ENCODE measurements around the gene UBR1. TPM values are rescaled to one million over a fixed set of nuclear protein-coding genes. Genes with fewer than 3 reads are reported as not detected.

UBR1 gene
- total RNA-seq, 3 donors from 2014 or later (not counting 1 experiment from before 2014, with no cell fraction given) = 54.3 to 70.5 (median 61.4) TPM

DNA sequence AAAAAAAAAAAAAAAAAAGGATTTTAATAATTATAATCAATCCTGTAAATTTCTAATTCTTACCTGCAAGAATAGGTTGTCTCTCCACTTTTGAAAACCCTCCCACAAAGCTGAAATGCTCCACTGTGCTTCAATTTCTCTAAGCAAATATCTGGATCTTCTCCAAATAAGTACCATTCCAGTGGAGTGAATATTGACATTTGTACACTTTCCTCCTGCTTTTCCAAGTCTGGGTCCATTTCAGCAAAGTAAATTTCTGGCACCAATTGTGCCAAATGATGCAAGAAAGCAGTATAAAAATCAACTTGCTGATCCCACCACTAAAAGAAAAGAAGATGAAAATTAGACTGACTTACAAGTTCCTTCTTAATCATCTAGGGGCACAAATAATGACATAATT, 19.9 kb downstream of the UBR1 start:
- H3K9me3 Mint-ChIP-seq = no peaks in the 10 kb centered on the region
- H3K27ac ChIP-seq (ENCODE audit: low read length) = no peak overlapping the region
- peaks cover 35% of the 10 kb centered on the region for H3K36me3 ChIP-seq (ENCODE audit: control insufficient read depth, insufficient read depth, low read length)
- no peak for ATAC-seq
- H3K27ac Mint-ChIP-seq = peak overlapping the region; percentile 29 to 45
- peaks cover 20 to 29% of the 10 kb centered on the region in 2 donors for H3K4me1 Mint-ChIP-seq
- H3K27me3 Mint-ChIP-seq (ENCODE audit: low read depth in 2 of 2) = no peaks in the 10 kb centered on the region
- H3K4me3 ChIP-seq (ENCODE audit: low read length) = no peak overlapping the region
- no peaks in the 10 kb centered on the region for H3K9me3 ChIP-seq (ENCODE audit: control insufficient read depth, insufficient read depth, low read length)
- H3K4me1 ChIP-seq (ENCODE audit: control insufficient read depth, insufficient read depth, low read length) = peaks cover 2% of the 10 kb centered on the region
- no peaks in the 10 kb centered on the region for H3K27me3 ChIP-seq (ENCODE audit: control insufficient read depth, insufficient read depth, low read length)
- intact Hi-C loops (cut with micrococcal nuclease) = no loop called here
- peaks cover 8% of the 10 kb centered on the region for H3K36me3 Mint-ChIP-seq
- TF ChIP-seq, protein P1, sequence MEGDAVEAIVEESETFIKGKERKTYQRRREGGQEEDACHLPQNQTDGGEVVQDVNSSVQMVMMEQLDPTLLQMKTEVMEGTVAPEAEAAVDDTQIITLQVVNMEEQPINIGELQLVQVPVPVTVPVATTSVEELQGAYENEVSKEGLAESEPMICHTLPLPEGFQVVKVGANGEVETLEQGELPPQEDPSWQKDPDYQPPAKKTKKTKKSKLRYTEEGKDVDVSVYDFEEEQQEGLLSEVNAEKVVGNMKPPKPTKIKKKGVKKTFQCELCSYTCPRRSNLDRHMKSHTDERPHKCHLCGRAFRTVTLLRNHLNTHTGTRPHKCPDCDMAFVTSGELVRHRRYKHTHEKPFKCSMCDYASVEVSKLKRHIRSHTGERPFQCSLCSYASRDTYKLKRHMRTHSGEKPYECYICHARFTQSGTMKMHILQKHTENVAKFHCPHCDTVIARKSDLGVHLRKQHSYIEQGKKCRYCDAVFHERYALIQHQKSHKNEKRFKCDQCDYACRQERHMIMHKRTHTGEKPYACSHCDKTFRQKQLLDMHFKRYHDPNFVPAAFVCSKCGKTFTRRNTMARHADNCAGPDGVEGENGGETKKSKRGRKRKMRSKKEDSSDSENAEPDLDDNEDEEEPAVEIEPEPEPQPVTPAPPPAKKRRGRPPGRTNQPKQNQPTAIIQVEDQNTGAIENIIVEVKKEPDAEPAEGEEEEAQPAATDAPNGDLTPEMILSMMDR (IDR thresholded peaks at IDR 0.05) = no peak
- no peak overlapping the region for H3K4me3 Mint-ChIP-seq
- DNase-seq = no peak

DNA sequence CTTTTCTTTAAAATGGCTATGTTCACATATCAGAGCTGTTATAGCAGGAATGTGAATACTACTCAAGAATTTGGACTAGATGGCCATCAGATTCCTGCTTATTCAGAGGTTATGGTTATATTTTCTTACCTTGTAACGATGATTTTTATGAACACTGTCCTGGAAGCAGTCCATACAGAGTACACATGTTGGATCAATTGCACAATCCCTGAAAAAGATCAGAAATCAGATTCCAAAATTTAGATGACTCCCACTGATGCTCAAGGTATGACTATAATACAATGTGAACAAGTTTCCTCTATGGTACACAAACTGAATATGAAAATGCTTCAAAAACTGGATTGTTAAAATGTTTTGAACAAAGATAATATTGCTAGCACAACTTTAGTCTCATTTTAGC, 23.3 kb downstream of the UBR1 start:
- Histone ChIP-seq H3K36me3 (ENCODE audit: control insufficient read depth, insufficient read depth, low read length) (peaks cover 43% of the 10 kb centered on the region), H3K9me3 (ENCODE audit: control insufficient read depth, insufficient read depth, low read length) (no peaks in the 10 kb centered on the region), H3K27me3 (ENCODE audit: control insufficient read depth, insufficient read depth, low read length) (no peaks in the 10 kb centered on the region), H3K27ac (ENCODE audit: low read length) (no peak overlapping the region), H3K4me3 (ENCODE audit: low read length) (no peak overlapping the region), H3K4me1 (ENCODE audit: control insufficient read depth, insufficient read depth, low read length) (peaks cover 2% of the 10 kb centered on the region)
- DNase-seq = no peak
- intact Hi-C loops (cut with micrococcal nuclease) = no loop called here
- H3K4me3 Mint-ChIP-seq = no peak overlapping the region
- H3K4me1 Mint-ChIP-seq = peaks cover 31 to 36% of the 10 kb centered on the region in 2 donors
- TF ChIP-seq, protein P1 (IDR thresholded peaks at IDR 0.05) = no peak
- no peaks in the 10 kb centered on the region for H3K9me3 Mint-ChIP-seq
- no peaks in the 10 kb centered on the region for H3K27me3 Mint-ChIP-seq (ENCODE audit: low read depth in 2 of 2)
- peak overlapping the region in 1 of 2 donors; percentile 5 for H3K27ac Mint-ChIP-seq
- 100% methylated on average over 1 of the region's 1 CpG for WGBS (ENCODE audit: insufficient coverage)
- no peak for ATAC-seq
- peaks cover 8% of the 10 kb centered on the region for H3K36me3 Mint-ChIP-seq

DNA sequence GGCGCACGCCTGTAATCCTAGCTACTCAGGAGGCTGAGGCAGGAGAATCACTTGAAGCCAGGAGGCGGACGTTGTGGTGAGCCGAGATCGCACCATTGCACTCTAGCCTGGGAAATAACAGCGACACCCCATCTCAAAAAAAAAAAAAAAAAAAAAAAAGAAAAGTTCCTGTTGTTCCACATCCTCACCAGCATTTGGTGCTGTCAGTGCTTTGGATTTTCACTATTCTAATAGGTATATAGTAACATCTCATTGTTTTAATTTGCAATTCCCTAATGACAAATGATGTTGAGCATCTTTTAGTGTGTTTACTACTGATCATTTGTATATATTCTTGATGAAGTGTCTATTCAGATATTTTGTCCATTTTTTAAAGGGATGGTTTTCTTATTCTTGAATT, 24.6 kb downstream of the UBR1 start:
- no peak overlapping the region for H3K27ac Mint-ChIP-seq
- H3K36me3 Mint-ChIP-seq = peaks cover 8% of the 10 kb centered on the region
- H3K36me3 ChIP-seq (ENCODE audit: control insufficient read depth, insufficient read depth, low read length) = peaks cover 43% of the 10 kb centered on the region
- H3K4me1 Mint-ChIP-seq = peaks cover 25 to 29% of the 10 kb centered on the region in 2 donors
- intact Hi-C loops (cut with micrococcal nuclease) = no loop called here
- no peak for DNase-seq
- no peak overlapping the region for H3K4me3 ChIP-seq (ENCODE audit: low read length)
- H3K9me3 ChIP-seq (ENCODE audit: control insufficient read depth, insufficient read depth, low read length) = no peaks in the 10 kb centered on the region
- ATAC-seq = no peak
- no peak overlapping the region for H3K4me3 Mint-ChIP-seq
- H3K9me3 Mint-ChIP-seq = no peaks in the 10 kb centered on the region
- TF ChIP-seq, protein P1 (IDR thresholded peaks at IDR 0.05) = no peak
- H3K27me3 ChIP-seq (ENCODE audit: control insufficient read depth, insufficient read depth, low read length) = no peaks in the 10 kb centered on the region
- no peak overlapping the region for H3K27ac ChIP-seq (ENCODE audit: low read length)
- H3K27me3 Mint-ChIP-seq (ENCODE audit: low read depth in 2 of 2) = no peaks in the 10 kb centered on the region
- peaks cover 2% of the 10 kb centered on the region for H3K4me1 ChIP-seq (ENCODE audit: control insufficient read depth, insufficient read depth, low read length)
- 100% methylated on average over 6 of the region's 7 CpGs for WGBS (ENCODE audit: insufficient coverage)

DNA sequence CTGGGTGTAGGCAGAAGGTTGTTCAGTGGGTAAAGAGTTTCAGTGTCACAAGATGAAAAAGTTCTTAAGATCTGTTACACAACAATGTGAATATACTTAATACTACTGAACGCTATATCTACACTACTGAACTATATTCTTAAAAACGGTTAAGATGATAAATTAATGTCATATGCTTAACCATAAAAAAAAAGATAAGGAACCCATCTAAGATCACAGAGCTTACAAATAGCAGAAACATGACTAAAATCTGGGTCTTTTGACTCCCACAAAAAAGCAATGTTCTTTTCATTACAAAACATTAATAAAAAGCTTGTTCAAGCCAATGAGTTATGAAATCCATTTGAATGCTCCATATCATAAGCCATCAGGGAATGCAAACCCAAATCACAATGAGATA, 34.4 kb downstream of the UBR1 start:
- H3K27ac ChIP-seq (ENCODE audit: low read length) = no peak overlapping the region
- H3K36me3 Mint-ChIP-seq = peaks cover 21% of the 10 kb centered on the region
- WGBS (ENCODE audit: insufficient coverage) = no CpG with 5 or more reads among the region's 2 CpGs
- H3K36me3 ChIP-seq (ENCODE audit: control insufficient read depth, insufficient read depth, low read length) = peaks cover 56% of the 10 kb centered on the region
- TF ChIP-seq, protein P1 (IDR thresholded peaks at IDR 0.05) = no peak
- no peak overlapping the region for H3K4me3 Mint-ChIP-seq
- intact Hi-C loops (cut with micrococcal nuclease) = no loop called here
- no peaks in the 10 kb centered on the region for H3K9me3 ChIP-seq (ENCODE audit: control insufficient read depth, insufficient read depth, low read length)
- no peaks in the 10 kb centered on the region for H3K27me3 Mint-ChIP-seq (ENCODE audit: low read depth in 2 of 2)
- H3K27me3 ChIP-seq (ENCODE audit: control insufficient read depth, insufficient read depth, low read length) = no peaks in the 10 kb centered on the region
- H3K4me1 Mint-ChIP-seq = no peaks in the 10 kb centered on the region
- H3K9me3 Mint-ChIP-seq = no peaks in the 10 kb centered on the region
- DNase-seq (no peak), ATAC-seq (no peak)
- no peak overlapping the region for H3K4me3 ChIP-seq (ENCODE audit: low read length)
- no peak overlapping the region for H3K27ac Mint-ChIP-seq
- no peaks in the 10 kb centered on the region for H3K4me1 ChIP-seq (ENCODE audit: control insufficient read depth, insufficient read depth, low read length)
